ENCODE measurements around the gene PRRX2.

PRRX2 gene

DNA sequence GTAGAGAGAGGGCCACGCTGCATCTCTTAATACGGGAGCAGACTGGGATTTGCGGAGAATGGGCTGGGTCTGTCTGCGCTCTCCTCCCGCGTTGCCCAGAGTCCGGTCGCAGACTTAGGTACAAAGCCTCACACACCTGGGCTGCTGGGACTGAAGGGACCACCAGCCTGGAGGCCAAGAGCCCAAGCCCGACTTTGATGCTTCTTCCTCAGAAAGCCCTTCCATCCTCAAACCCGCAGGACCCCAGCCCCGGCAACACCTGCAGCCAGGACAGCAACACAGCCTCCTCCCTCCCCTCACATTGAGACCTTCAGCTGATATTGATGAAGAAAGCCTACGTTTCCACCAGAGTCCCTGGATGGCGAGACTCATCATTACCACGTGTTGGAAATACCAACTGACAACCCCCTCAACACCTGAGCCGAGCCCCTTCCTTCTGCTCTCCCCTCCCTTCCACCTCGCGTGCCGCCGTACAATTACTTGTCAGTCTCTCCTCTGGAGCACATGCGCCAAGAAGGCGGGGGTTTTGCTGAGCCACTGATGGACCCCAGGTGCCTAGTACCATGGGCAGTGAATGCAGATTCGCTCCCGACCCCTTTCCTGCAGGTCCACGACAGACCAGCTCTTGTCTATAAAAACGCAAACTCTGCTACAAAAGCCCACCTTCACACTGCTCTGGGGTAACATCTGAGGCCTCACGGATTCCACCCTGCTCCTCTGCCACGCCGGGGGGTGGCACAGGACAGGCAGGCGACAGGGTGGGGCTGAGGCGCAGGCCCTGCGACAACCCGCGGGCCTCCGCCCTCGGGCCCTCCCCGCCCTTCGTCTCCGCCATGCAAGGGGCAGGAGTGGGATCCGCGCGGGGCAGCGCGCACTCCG is 24.3 kb upstream of the PRRX2 start (continued):
- TF ChIP-seq, protein P1, sequence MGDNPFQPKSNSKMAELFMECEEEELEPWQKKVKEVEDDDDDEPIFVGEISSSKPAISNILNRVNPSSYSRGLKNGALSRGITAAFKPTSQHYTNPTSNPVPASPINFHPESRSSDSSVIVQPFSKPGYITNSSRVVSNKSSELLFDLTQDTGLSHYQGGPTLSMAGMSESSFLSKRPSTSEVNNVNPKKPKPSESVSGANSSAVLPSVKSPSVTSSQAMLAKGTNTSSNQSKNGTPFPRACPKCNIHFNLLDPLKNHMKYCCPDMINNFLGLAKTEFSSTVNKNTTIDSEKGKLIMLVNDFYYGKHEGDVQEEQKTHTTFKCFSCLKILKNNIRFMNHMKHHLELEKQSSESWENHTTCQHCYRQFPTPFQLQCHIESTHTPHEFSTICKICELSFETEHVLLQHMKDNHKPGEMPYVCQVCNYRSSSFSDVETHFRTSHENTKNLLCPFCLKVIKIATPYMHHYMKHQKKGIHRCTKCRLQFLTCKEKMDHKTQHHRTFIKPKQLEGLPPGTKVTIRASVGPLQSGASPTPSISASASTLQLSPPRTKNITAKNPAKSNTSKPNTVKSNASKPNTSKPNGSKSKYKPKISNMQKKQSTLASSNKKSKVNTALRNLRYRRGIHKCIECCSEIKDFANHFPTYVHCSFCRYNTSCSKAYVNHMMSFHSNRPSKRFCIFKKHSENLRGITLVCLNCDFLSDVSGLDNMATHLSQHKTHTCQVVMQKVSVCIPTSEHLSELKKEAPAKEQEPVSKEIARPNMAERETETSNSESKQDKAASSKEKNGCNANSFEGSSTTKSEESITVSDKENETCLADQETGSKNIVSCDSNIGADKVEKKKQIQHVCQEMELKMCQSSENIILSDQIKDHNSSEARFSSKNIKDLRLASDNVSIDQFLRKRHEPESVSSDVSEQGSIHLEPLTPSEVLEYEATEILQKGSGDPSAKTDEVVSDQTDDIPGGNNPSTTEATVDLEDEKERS (tag by site-specific recombination; IDR thresholded peaks at IDR 0.05): no peak
- TF ChIP-seq, protein P2, sequence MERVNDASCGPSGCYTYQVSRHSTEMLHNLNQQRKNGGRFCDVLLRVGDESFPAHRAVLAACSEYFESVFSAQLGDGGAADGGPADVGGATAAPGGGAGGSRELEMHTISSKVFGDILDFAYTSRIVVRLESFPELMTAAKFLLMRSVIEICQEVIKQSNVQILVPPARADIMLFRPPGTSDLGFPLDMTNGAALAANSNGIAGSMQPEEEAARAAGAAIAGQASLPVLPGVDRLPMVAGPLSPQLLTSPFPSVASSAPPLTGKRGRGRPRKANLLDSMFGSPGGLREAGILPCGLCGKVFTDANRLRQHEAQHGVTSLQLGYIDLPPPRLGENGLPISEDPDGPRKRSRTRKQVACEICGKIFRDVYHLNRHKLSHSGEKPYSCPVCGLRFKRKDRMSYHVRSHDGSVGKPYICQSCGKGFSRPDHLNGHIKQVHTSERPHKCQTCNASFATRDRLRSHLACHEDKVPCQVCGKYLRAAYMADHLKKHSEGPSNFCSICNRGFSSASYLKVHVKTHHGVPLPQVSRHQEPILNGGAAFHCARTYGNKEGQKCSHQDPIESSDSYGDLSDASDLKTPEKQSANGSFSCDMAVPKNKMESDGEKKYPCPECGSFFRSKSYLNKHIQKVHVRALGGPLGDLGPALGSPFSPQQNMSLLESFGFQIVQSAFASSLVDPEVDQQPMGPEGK (tag by site-specific recombination; IDR thresholded peaks at IDR 0.05): peak; percentile 53
- TF ChIP-seq KLF1 (tag by site-specific recombination; IDR thresholded peaks at IDR 0.05) (peak; percentile 89), SP3 (tag by site-specific recombination; IDR thresholded peaks at IDR 0.05) (peak; percentile 12), ZNF16 (tag by site-specific recombination; IDR thresholded peaks at IDR 0.05; ENCODE audit: low read depth) (no peak), ZNF155 (tag by site-specific recombination; IDR thresholded peaks at IDR 0.05) (no peak), ZBTB1 (tag by site-specific recombination; IDR thresholded peaks at IDR 0.05) (no peak), ZNF2 (tag by site-specific recombination; IDR thresholded peaks at IDR 0.05) (no peak), WT1 (tag by site-specific recombination; IDR thresholded peaks at IDR 0.05) (peak; percentile 29; the same call in 1 of the 2 replicates), ZNF514 (tag by site-specific recombination; IDR thresholded peaks at IDR 0.05) (no peak), ZNF266 (tag by site-specific recombination; IDR thresholded peaks at IDR 0.05; ENCODE audit: low read depth) (no peak), SP2 (tag by site-specific recombination; IDR thresholded peaks at IDR 0.05) (peak; percentile 9), ZBTB7A (tag by site-specific recombination; IDR thresholded peaks at IDR 0.05; ENCODE audit: low read depth) (no peak; the same call in 1 of the 2 replicates), ZNF548 (tag by site-specific recombination; IDR thresholded peaks at IDR 0.05) (no peak), ZNF24 (tag by site-specific recombination; IDR thresholded peaks at IDR 0.05) (0 out of 2 replicates have a peak, but pooled peaks have one; percentile 16), KLF8 (tag by site-specific recombination; IDR thresholded peaks at IDR 0.05) (0 out of 2 replicates have a peak, but pooled peaks have one; percentile 29), ZNF223 (tag by site-specific recombination; IDR thresholded peaks at IDR 0.05) (0 out of 2 replicates have a peak, but pooled peaks have one; percentile 11), ZSCAN23 (tag by site-specific recombination; IDR thresholded peaks at IDR 0.05) (no peak), ZNF529 (tag by site-specific recombination; IDR thresholded peaks at IDR 0.05; ENCODE audit: insufficient replicate concordance) (no peak), ZNF600 (tag by site-specific recombination; IDR thresholded peaks at IDR 0.05) (no peak), ZNF521 (tag by site-specific recombination; IDR thresholded peaks at IDR 0.05) (no peak), KLF16 (tag by site-specific recombination; IDR thresholded peaks at IDR 0.05) (no peak), ZFP37 (tag by site-specific recombination; IDR thresholded peaks at IDR 0.05) (no peak), ZNF585B (tag by site-specific recombination; IDR thresholded peaks at IDR 0.05) (no peak)
- TF ChIP-seq, protein P3, sequence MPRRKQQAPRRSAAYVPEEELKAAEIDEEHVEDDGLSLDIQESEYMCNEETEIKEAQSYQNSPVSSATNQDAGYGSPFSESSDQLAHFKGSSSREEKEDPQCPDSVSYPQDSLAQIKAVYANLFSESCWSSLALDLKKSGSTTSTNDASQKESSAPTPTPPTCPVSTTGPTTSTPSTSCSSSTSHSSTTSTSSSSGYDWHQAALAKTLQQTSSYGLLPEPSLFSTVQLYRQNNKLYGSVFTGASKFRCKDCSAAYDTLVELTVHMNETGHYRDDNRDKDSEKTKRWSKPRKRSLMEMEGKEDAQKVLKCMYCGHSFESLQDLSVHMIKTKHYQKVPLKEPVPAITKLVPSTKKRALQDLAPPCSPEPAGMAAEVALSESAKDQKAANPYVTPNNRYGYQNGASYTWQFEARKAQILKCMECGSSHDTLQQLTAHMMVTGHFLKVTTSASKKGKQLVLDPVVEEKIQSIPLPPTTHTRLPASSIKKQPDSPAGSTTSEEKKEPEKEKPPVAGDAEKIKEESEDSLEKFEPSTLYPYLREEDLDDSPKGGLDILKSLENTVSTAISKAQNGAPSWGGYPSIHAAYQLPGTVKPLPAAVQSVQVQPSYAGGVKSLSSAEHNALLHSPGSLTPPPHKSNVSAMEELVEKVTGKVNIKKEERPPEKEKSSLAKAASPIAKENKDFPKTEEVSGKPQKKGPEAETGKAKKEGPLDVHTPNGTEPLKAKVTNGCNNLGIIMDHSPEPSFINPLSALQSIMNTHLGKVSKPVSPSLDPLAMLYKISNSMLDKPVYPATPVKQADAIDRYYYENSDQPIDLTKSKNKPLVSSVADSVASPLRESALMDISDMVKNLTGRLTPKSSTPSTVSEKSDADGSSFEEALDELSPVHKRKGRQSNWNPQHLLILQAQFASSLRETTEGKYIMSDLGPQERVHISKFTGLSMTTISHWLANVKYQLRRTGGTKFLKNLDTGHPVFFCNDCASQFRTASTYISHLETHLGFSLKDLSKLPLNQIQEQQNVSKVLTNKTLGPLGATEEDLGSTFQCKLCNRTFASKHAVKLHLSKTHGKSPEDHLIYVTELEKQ (tag by site-specific recombination; IDR thresholded peaks at IDR 0.05; ENCODE audit: borderline replicate concordance): peak; percentile 18; the same call in 1 of the 2 replicates
- TF ChIP-seq, protein P4, sequence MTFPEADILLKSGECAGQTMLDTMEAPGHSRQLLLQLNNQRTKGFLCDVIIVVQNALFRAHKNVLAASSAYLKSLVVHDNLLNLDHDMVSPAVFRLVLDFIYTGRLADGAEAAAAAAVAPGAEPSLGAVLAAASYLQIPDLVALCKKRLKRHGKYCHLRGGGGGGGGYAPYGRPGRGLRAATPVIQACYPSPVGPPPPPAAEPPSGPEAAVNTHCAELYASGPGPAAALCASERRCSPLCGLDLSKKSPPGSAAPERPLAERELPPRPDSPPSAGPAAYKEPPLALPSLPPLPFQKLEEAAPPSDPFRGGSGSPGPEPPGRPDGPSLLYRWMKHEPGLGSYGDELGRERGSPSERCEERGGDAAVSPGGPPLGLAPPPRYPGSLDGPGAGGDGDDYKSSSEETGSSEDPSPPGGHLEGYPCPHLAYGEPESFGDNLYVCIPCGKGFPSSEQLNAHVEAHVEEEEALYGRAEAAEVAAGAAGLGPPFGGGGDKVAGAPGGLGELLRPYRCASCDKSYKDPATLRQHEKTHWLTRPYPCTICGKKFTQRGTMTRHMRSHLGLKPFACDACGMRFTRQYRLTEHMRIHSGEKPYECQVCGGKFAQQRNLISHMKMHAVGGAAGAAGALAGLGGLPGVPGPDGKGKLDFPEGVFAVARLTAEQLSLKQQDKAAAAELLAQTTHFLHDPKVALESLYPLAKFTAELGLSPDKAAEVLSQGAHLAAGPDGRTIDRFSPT (tag by site-specific recombination; IDR thresholded peaks at IDR 0.05): no peak
- TF ChIP-seq, protein P5, sequence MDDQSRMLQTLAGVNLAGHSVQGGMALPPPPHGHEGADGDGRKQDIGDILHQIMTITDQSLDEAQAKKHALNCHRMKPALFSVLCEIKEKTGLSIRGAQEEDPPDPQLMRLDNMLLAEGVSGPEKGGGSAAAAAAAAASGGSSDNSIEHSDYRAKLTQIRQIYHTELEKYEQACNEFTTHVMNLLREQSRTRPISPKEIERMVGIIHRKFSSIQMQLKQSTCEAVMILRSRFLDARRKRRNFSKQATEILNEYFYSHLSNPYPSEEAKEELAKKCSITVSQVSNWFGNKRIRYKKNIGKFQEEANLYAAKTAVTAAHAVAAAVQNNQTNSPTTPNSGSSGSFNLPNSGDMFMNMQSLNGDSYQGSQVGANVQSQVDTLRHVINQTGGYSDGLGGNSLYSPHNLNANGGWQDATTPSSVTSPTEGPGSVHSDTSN (CRISPR knock-in tag; IDR thresholded peaks at IDR 0.05): no peak

Measured in HEK293 (cell line).